Effector memory CD8-positive, alpha-beta T cell (primary cell): ENCODE results near the gene TBPL2.

Experiments used
- ATAC-seq: fragments of 150-1000 bp; cut with Tn5 transposase; replicated peaks from 2 replicates; pipeline ENCODE4 v1.10.0; 2021; ENCODE audit warnings: mild to moderate bottlenecking, moderate library complexity
- DNase-seq, 3 experiments: peaks; one replicate each; pipeline ENCODE4 v3.0.0; 2021
- H3K27ac Mint-ChIP-seq, 2 donors: one replicate each; pipeline ENCODE4 v1.8.0; 2022; ENCODE audit warnings: mild to moderate bottlenecking in 2 of 2, mixed read lengths in 2 of 2, moderate library complexity in 2 of 2
- H3K27me3 Mint-ChIP-seq, 2 donors: one replicate each; pipeline ENCODE4 v1.8.0; 2022; ENCODE audit warnings: mixed read lengths in 2 of 2
- H3K36me3 Mint-ChIP-seq: one replicate; pipeline ENCODE4 v1.8.0; 2022; ENCODE audit warnings: mild to moderate bottlenecking, moderate library complexity, mixed read lengths; ENCODE audit not compliant: insufficient read depth
- H3K4me1 Mint-ChIP-seq, 2 donors: one replicate each; pipeline ENCODE4 v1.8.0; 2022; ENCODE audit warnings: low read depth in 2 of 2, mixed read lengths in 2 of 2
- H3K4me3 Mint-ChIP-seq, 2 donors: one replicate each; pipeline ENCODE4 v1.8.0; 2022; ENCODE audit warnings: mild to moderate bottlenecking in 2 of 2, mixed read lengths in 2 of 2, moderate library complexity in 2 of 2
- H3K9me3 Mint-ChIP-seq, 2 donors: one replicate each; pipeline ENCODE4 v1.8.0; 2022; ENCODE audit warnings: mixed read lengths in 2 of 2

TBPL2 gene

GRCh38 chr14:55382483-55382882, 57.9 kb downstream of the TBPL2 start:
- Mint-ChIP-seq H3K9me3 (no peaks in the 10 kb centered on the region), H3K27me3 (no peaks in the 10 kb centered on the region), H3K36me3 (peaks cover 48% of the 10 kb centered on the region), H3K27ac (no peak overlapping the region), H3K4me1 (peaks cover 7 to 12% of the 10 kb centered on the region in 2 donors), H3K4me3 (no peak overlapping the region)
- DNase-seq (no peak), ATAC-seq (no peak)

- DNase-seq (no peak), ATAC-seq (no peak)
- Mint-ChIP-seq H3K4me3 (no peak overlapping the region), H3K36me3 (peaks cover 57% of the 10 kb centered on the region), H3K27ac (peak overlapping the region in 1 of 2 donors; percentile 26), H3K4me1 (peaks cover 8% of the 10 kb centered on the region in 2 donors), H3K27me3 (no peaks in the 10 kb centered on the region), H3K9me3 (no peaks in the 10 kb centered on the region)
These were observed 58.9 kb downstream of the TBPL2 start for GRCh38 chr14:55381561-55381960.

GRCh38 chr14:55381040-55381439, 59.4 kb downstream of the TBPL2 start:
- H3K27me3 Mint-ChIP-seq, result no peaks in the 10 kb centered on the region
- no peak for ATAC-seq
- H3K27ac Mint-ChIP-seq, result peak overlapping the region in 1 of 2 donors; percentile 41
- peaks cover 57% of the 10 kb centered on the region for H3K36me3 Mint-ChIP-seq
- DNase-seq, result no peak
- no peak overlapping the region for H3K4me3 Mint-ChIP-seq
- H3K4me1 Mint-ChIP-seq, result peaks cover 6 to 7% of the 10 kb centered on the region in 2 donors
- H3K9me3 Mint-ChIP-seq, result no peaks in the 10 kb centered on the region

GRCh38 chr14:55377236-55377635, 63.2 kb downstream of the TBPL2 start:
- DNase-seq (no peak), ATAC-seq (no peak)
- Mint-ChIP-seq H3K4me1 (peaks cover 10 to 14% of the 10 kb centered on the region in 2 donors), H3K27ac (peak overlapping the region in 1 of 2 donors; percentile 63), H3K36me3 (peaks cover 57% of the 10 kb centered on the region), H3K4me3 (no peak overlapping the region), H3K9me3 (no peaks in the 10 kb centered on the region), H3K27me3 (no peaks in the 10 kb centered on the region)

- no peak for DNase-seq
- H3K4me3 Mint-ChIP-seq, result peak overlapping the region in 1 of 2 donors; percentile 37
- no peaks in the 10 kb centered on the region for H3K9me3 Mint-ChIP-seq
- peaks cover 14 to 15% of the 10 kb centered on the region in 2 donors for H3K4me1 Mint-ChIP-seq
- peaks cover 36% of the 10 kb centered on the region for H3K36me3 Mint-ChIP-seq
- H3K27me3 Mint-ChIP-seq, result no peaks in the 10 kb centered on the region
- no peak for ATAC-seq
- peak overlapping the region; percentile 83 to 88 for H3K27ac Mint-ChIP-seq
These were observed 65.6 kb downstream of the TBPL2 start for GRCh38 chr14:55374771-55375170.

GRCh38 chr14:55373784-55374705, 66.4 kb downstream of the TBPL2 start:
- peak in 2 of 3 experiments; percentile 14 to 20 for DNase-seq
- Mint-ChIP-seq H3K27ac (peak overlapping the region; percentile 83 to 88), H3K36me3 (peaks cover 36% of the 10 kb centered on the region)

GRCh38 chr14:55372825-55373224, 67.6 kb downstream of the TBPL2 start:
- H3K4me1 Mint-ChIP-seq, result peaks cover 14 to 15% of the 10 kb centered on the region in 2 donors
- H3K27me3 Mint-ChIP-seq, result no peaks in the 10 kb centered on the region
- peaks cover 37% of the 10 kb centered on the region for H3K36me3 Mint-ChIP-seq
- H3K9me3 Mint-ChIP-seq, result no peaks in the 10 kb centered on the region
- no peak for DNase-seq
- H3K27ac Mint-ChIP-seq, result peak overlapping the region; percentile 83 to 88
- no peak for ATAC-seq
- peak overlapping the region in 1 of 2 donors; percentile 12 for H3K4me3 Mint-ChIP-seq

More at GRCh38 chr14:55373784-55374705, 66.4 kb downstream of the TBPL2 start:
- no peaks in the 10 kb centered on the region for H3K27me3 Mint-ChIP-seq
- H3K4me1 Mint-ChIP-seq, result peaks cover 14 to 15% of the 10 kb centered on the region in 2 donors
- H3K4me3 Mint-ChIP-seq, result peak overlapping the region; percentile 19 to 37
- no peaks in the 10 kb centered on the region for H3K9me3 Mint-ChIP-seq
- ATAC-seq, result peak; percentile 92

- ATAC-seq (no peak), DNase-seq (no peak)
- no peaks in the 10 kb centered on the region for H3K9me3 Mint-ChIP-seq
- H3K4me3 Mint-ChIP-seq, result no peak overlapping the region
- H3K36me3 Mint-ChIP-seq, result peaks cover 35% of the 10 kb centered on the region
- peak overlapping the region; percentile 83 to 88 for H3K27ac Mint-ChIP-seq
- no peaks in the 10 kb centered on the region for H3K27me3 Mint-ChIP-seq
- peaks cover 14 to 15% of the 10 kb centered on the region in 2 donors for H3K4me1 Mint-ChIP-seq
These were observed 68.0 kb downstream of the TBPL2 start for GRCh38 chr14:55372423-55372822.

- no peak for DNase-seq
- H3K36me3 Mint-ChIP-seq, result peaks cover 29% of the 10 kb centered on the region
- H3K4me3 Mint-ChIP-seq, result no peak overlapping the region
- H3K4me1 Mint-ChIP-seq, result peaks cover 10 to 14% of the 10 kb centered on the region in 2 donors
- H3K27ac Mint-ChIP-seq, result peak overlapping the region in 1 of 2 donors; percentile 51
- no peak for ATAC-seq
- no peaks in the 10 kb centered on the region for H3K27me3 Mint-ChIP-seq
- no peaks in the 10 kb centered on the region for H3K9me3 Mint-ChIP-seq
These were observed 69.4 kb downstream of the TBPL2 start for GRCh38 chr14:55370883-55371455.

- no peak for ATAC-seq
- no peak overlapping the region for H3K4me3 Mint-ChIP-seq
- no peaks in the 10 kb centered on the region for H3K27me3 Mint-ChIP-seq
- peaks cover 35% of the 10 kb centered on the region for H3K36me3 Mint-ChIP-seq
- H3K4me1 Mint-ChIP-seq, result no peaks in the 10 kb centered on the region
- no peak for DNase-seq
- no peaks in the 10 kb centered on the region for H3K9me3 Mint-ChIP-seq
- H3K27ac Mint-ChIP-seq, result no peak overlapping the region
These were observed 74.1 kb downstream of the TBPL2 start for GRCh38 chr14:55366271-55366670.
